ENCODE measurements around the gene PLEKHG3. TPM values are rescaled to one million over a fixed set of nuclear protein-coding genes. Genes with fewer than 3 reads are reported as not detected.

The PLEKHG3 gene
- total RNA-seq, 2 experiments from 2014 or later = 6.3 to 7.1 TPM

- Mint-ChIP-seq H3K27me3 (no peaks in the 10 kb centered on the region), H3K36me3 (ENCODE audit: low read depth) (no peaks in the 10 kb centered on the region), H3K4me1 (peaks cover 44% of the 10 kb centered on the region), H3K27ac (no peak overlapping the region), H3K9me3 (ENCODE audit: low read depth) (no peaks in the 10 kb centered on the region), H3K4me3 (no peak overlapping the region)
- intact Hi-C loops (cut with DNase I, micrococcal nuclease) = loop anchor here (1.0 to 10.0 kb wide), 4 partner anchors 131 to 424 kb away; no protein-coding TSS in a partner anchor
- POLR2A ChIA-PET = no interaction called here
- CTCF ChIA-PET = interaction anchor here (0.7 to 2.4 kb wide), 14 partner anchors 10 to 220 kb away, joined by 3 to 10 read pairs (median 4); no protein-coding TSS in a partner anchor
- ATAC-seq = no peak
- DNase-seq = no peak
These were observed 56.7 kb downstream of the PLEKHG3 start for GRCh38 chr14:64760916-64761315.

GRCh38 chr14:64761441-64762043 is 57.3 kb downstream of the PLEKHG3 start:
- DNase-seq = no peak
- no peak for ATAC-seq
- Mint-ChIP-seq H3K27me3 (no peaks in the 10 kb centered on the region), H3K4me1 (peaks cover 45% of the 10 kb centered on the region), H3K9me3 (ENCODE audit: low read depth) (no peaks in the 10 kb centered on the region), H3K36me3 (ENCODE audit: low read depth) (no peaks in the 10 kb centered on the region), H3K4me3 (no peak overlapping the region), H3K27ac (no peak overlapping the region)
- CTCF ChIA-PET = interaction anchor here (0.7 to 2.4 kb wide), 17 partner anchors 11 to 690 kb away, joined by 3 to 10 read pairs (median 4); no protein-coding TSS in a partner anchor
- POLR2A ChIA-PET = no interaction called here
- intact Hi-C loops (cut with DNase I, micrococcal nuclease) = loop anchor here (5.0 to 10.0 kb wide), 3 partner anchors 131 to 424 kb away; no protein-coding TSS in a partner anchor

GRCh38 chr14:64762044-64763034 is 58.1 kb downstream of the PLEKHG3 start:
- Mint-ChIP-seq H3K27me3 (no peaks in the 10 kb centered on the region), H3K4me1 (peaks cover 38% of the 10 kb centered on the region), H3K27ac (no peak overlapping the region), H3K36me3 (ENCODE audit: low read depth) (no peaks in the 10 kb centered on the region), H3K9me3 (ENCODE audit: low read depth) (no peaks in the 10 kb centered on the region), H3K4me3 (no peak overlapping the region)
- DNase-seq (peak; percentile 68), ATAC-seq (no peak)
- ChIA-PET CTCF (interaction anchor here (0.7 to 2.4 kb wide), 17 partner anchors 15 to 691 kb away, joined by 3 to 7 read pairs (median 4); no protein-coding TSS in a partner anchor), POLR2A (no interaction called here)
- intact Hi-C loops (cut with DNase I, micrococcal nuclease) = loop anchor here (5.0 to 10.0 kb wide), 3 partner anchors 130 to 425 kb away; no protein-coding TSS in a partner anchor

GRCh38 chr14:64763085-64763782 is 59.0 kb downstream of the PLEKHG3 start:
- Mint-ChIP-seq H3K27ac (no peak overlapping the region), H3K36me3 (ENCODE audit: low read depth) (no peaks in the 10 kb centered on the region), H3K4me3 (no peak overlapping the region), H3K9me3 (ENCODE audit: low read depth) (no peaks in the 10 kb centered on the region), H3K27me3 (no peaks in the 10 kb centered on the region), H3K4me1 (peaks cover 35% of the 10 kb centered on the region)
- ATAC-seq = no peak
- no peak for DNase-seq
- POLR2A ChIA-PET = no interaction called here
- intact Hi-C loops (cut with DNase I, micrococcal nuclease) = loop anchor here (5.0 to 10.0 kb wide), 3 partner anchors 129 to 426 kb away; no protein-coding TSS in a partner anchor
- CTCF ChIA-PET = interaction anchor here (0.6 to 1.3 kb wide), 4 partner anchors 126 to 315 kb away, joined by 3 to 5 read pairs (median 3); partner anchors contain the start of gene HSPA2

GRCh38 chr14:64763801-64764621 is 59.8 kb downstream of the PLEKHG3 start:
- Mint-ChIP-seq H3K27ac (peak overlapping the region; percentile 3), H3K4me3 (peak overlapping the region; percentile 42), H3K9me3 (ENCODE audit: low read depth) (no peaks in the 10 kb centered on the region), H3K27me3 (no peaks in the 10 kb centered on the region), H3K4me1 (peaks cover 35% of the 10 kb centered on the region), H3K36me3 (ENCODE audit: low read depth) (no peaks in the 10 kb centered on the region)
- CTCF ChIA-PET = interaction anchor here (0.6 to 2.3 kb wide), 18 partner anchors 9 to 366 kb away, joined by 3 to 20 read pairs (median 3); partner anchors contain the start of gene HSPA2
- ATAC-seq (no peak), DNase-seq (peak; percentile 30)
- POLR2A ChIA-PET = interaction anchor here (0.6 kb wide), 1 partner anchor 230 kb away, joined by 3 read pairs; no protein-coding TSS in a partner anchor
- intact Hi-C loops (cut with DNase I, micrococcal nuclease) = loop anchor here (1.0 to 10.0 kb wide), 4 partner anchors 93 to 427 kb away; no protein-coding TSS in a partner anchor

GRCh38 chr14:64764641-64765520 is 60.7 kb downstream of the PLEKHG3 start:
- Mint-ChIP-seq H3K9me3 (ENCODE audit: low read depth) (no peaks in the 10 kb centered on the region), H3K4me1 (peaks cover 35% of the 10 kb centered on the region), H3K4me3 (peak overlapping the region; percentile 42), H3K36me3 (ENCODE audit: low read depth) (no peaks in the 10 kb centered on the region), H3K27ac (no peak overlapping the region), H3K27me3 (no peaks in the 10 kb centered on the region)
- ATAC-seq = peak; percentile 84
- POLR2A ChIA-PET = interaction anchor here (0.6 kb wide), 1 partner anchor 231 kb away, joined by 3 read pairs; no protein-coding TSS in a partner anchor
- intact Hi-C loops (cut with DNase I, micrococcal nuclease) = loop anchor here (1.0 to 10.0 kb wide), 4 partner anchors 94 to 428 kb away; no protein-coding TSS in a partner anchor
- CTCF ChIA-PET = interaction anchor here (0.5 to 2.3 kb wide), 27 partner anchors 8 to 422 kb away, joined by 3 to 20 read pairs (median 3); no protein-coding TSS in a partner anchor
- peak; percentile 80 for DNase-seq

- no peaks in the 10 kb centered on the region for H3K27me3 Mint-ChIP-seq
- ChIA-PET CTCF (interaction anchor here (0.7 to 2.3 kb wide), 10 partner anchors 10 to 254 kb away, joined by 3 to 20 read pairs (median 6); no protein-coding TSS in a partner anchor), POLR2A (no interaction called here)
- intact Hi-C loops (cut with DNase I, micrococcal nuclease) = loop anchor here in 1 of 2 experiments (10.0 kb wide), 1 partner anchor 421 kb away; no protein-coding TSS in a partner anchor
- H3K4me3 Mint-ChIP-seq = no peak overlapping the region
- DNase-seq (no peak), ATAC-seq (no peak)
- H3K4me1 Mint-ChIP-seq = peaks cover 36% of the 10 kb centered on the region
- no peak overlapping the region for H3K27ac Mint-ChIP-seq
- H3K36me3 Mint-ChIP-seq (ENCODE audit: low read depth) = no peaks in the 10 kb centered on the region
- H3K9me3 Mint-ChIP-seq (ENCODE audit: low read depth) = no peaks in the 10 kb centered on the region
These were observed 61.6 kb downstream of the PLEKHG3 start for GRCh38 chr14:64765740-64766302.

GRCh38 chr14:64766430-64767151 is 62.4 kb downstream of the PLEKHG3 start:
- POLR2A ChIA-PET = no interaction called here
- CTCF ChIA-PET = interaction anchor here (2.3 kb wide), 1 partner anchor 96 kb away, joined by 20 read pairs; no protein-coding TSS in a partner anchor
- Mint-ChIP-seq H3K9me3 (ENCODE audit: low read depth) (no peaks in the 10 kb centered on the region), H3K4me3 (no peak overlapping the region), H3K4me1 (peaks cover 40% of the 10 kb centered on the region), H3K27me3 (no peaks in the 10 kb centered on the region), H3K27ac (no peak overlapping the region), H3K36me3 (ENCODE audit: low read depth) (no peaks in the 10 kb centered on the region)
- intact Hi-C loops (cut with DNase I, micrococcal nuclease) = loop anchor here in 1 of 2 experiments (10.0 kb wide), 1 partner anchor 422 kb away; no protein-coding TSS in a partner anchor
- DNase-seq (no peak), ATAC-seq (no peak)

Data from activated CD4-positive, alpha-beta T cell treated with anti-CD3 and anti-CD28 coated beads for 36 hours (primary cell).